ENCODE data around the gene MLLT10. TPM values are rescaled to one million over a fixed set of nuclear protein-coding genes. Genes with fewer than 3 reads are reported as not detected.

Gene MLLT10
- total RNA-seq, 1 experiment from 2014 or later = 72.3 TPM

DNA sequence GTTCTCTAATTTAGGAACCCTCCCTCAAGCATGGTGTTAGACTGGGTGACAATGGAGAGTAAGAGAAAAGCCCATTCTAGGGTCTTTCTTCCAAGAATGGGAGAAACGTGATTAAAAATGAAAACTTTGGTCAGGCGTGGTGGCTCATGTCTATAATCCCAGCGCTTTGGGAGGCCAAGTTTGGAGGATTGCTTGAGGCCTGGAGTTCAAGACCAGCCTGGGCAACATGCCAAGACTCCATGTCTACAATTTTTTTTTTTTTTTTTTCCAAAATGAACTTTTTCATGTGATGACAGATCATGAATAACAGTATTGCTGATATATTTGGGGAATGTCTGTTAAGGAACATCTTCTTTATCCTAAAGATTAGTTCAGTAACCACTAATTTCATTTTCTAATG, 194.6 kb downstream of the MLLT10 start:
- H3K9me3 Mint-ChIP-seq = no peaks in the 10 kb centered on the region; a peak in 1 of 5 replicates
- DNase-seq = no peak
- H3K56ac ChIP-seq (ENCODE audit: insufficient read length, low read depth, low read length) = no peak overlapping the region
- no peak overlapping the region for H2BK20ac ChIP-seq (ENCODE audit: low read depth, low read length, poor library complexity, severe bottlenecking)
- TF ChIP-seq, protein P1, sequence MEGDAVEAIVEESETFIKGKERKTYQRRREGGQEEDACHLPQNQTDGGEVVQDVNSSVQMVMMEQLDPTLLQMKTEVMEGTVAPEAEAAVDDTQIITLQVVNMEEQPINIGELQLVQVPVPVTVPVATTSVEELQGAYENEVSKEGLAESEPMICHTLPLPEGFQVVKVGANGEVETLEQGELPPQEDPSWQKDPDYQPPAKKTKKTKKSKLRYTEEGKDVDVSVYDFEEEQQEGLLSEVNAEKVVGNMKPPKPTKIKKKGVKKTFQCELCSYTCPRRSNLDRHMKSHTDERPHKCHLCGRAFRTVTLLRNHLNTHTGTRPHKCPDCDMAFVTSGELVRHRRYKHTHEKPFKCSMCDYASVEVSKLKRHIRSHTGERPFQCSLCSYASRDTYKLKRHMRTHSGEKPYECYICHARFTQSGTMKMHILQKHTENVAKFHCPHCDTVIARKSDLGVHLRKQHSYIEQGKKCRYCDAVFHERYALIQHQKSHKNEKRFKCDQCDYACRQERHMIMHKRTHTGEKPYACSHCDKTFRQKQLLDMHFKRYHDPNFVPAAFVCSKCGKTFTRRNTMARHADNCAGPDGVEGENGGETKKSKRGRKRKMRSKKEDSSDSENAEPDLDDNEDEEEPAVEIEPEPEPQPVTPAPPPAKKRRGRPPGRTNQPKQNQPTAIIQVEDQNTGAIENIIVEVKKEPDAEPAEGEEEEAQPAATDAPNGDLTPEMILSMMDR (conservative IDR thresholded peaks at IDR 0.05) = no peak
- no peak overlapping the region for H2BK120ac ChIP-seq (ENCODE audit: low read depth, low read length, poor library complexity, severe bottlenecking)
- no peaks in the 10 kb centered on the region for H3K79me2 ChIP-seq (ENCODE audit: insufficient read depth, low read length)
- H4K8ac ChIP-seq (replicated peaks; ENCODE audit: insufficient read length, low read depth, low read length) = no peak overlapping the region
- H4K5ac ChIP-seq (ENCODE audit: insufficient read length, low read depth, low read length) = no peak overlapping the region
- no peak overlapping the region for H2BK15ac ChIP-seq (ENCODE audit: low read depth, low read length)
- no peak overlapping the region for H2BK12ac ChIP-seq (ENCODE audit: insufficient read length, low read depth, low read length)
- no peaks in the 10 kb centered on the region for H3K9me3 ChIP-seq (ENCODE audit: control insufficient read depth, low read depth, low read length)
- no peaks in the 10 kb centered on the region for H3K79me1 ChIP-seq (ENCODE audit: insufficient read depth, low read depth, low read length, poor library complexity, severe bottlenecking)
- H3K18ac ChIP-seq (ENCODE audit: insufficient read length, low read depth, low read length) = no peak overlapping the region
- H3K4me3 Mint-ChIP-seq = no peak overlapping the region
- no peak overlapping the region for H2AFZ ChIP-seq (ENCODE audit: low read length)
- H3K4me2 ChIP-seq (ENCODE audit: insufficient read depth, insufficient read length, low read length) = no peak overlapping the region
- no CpG with 5 or more reads among the region's 3 CpGs for WGBS (ENCODE audit: extremely low coverage, insufficient read length, low lambda C conversion rate)
- no peak overlapping the region for H3T11ph ChIP-seq (ENCODE audit: low read length)
- peaks cover 3% of the 10 kb centered on the region; the same call in 1 of the 2 replicates for H3K4me1 ChIP-seq (ENCODE audit: insufficient read depth, low read length)
- H3K14ac ChIP-seq (ENCODE audit: insufficient read depth, low read length) = no peak overlapping the region
- H3K36me3 Mint-ChIP-seq (ENCODE audit: insufficient read depth in 1 of 3, low read depth in 3 of 3) = peaks cover 3 to 37% (median 30%) of the 10 kb centered on the region in 3 experiments; a peak in 5 of 7 replicates
- H3K9ac ChIP-seq (ENCODE audit: extremely low read depth, insufficient read length, low read length) = no peak overlapping the region
- H3K27me3 ChIP-seq (ENCODE audit: insufficient read depth, low read length) = no peaks in the 10 kb centered on the region
- H3K27ac ChIP-seq (ENCODE audit: insufficient read length, low read depth, low read length) = no peak overlapping the region
- H2BK5ac ChIP-seq (ENCODE audit: insufficient read length, low read length) = no peak overlapping the region
- no peaks in the 10 kb centered on the region for H3K23me2 ChIP-seq (ENCODE audit: insufficient read length, low read depth, low read length, poor library complexity, severe bottlenecking)
- H4K20me1 ChIP-seq (ENCODE audit: control insufficient read depth, insufficient read depth, insufficient read length) = no peaks in the 10 kb centered on the region
- H3K27me3 Mint-ChIP-seq (ENCODE audit: low read depth) = no peaks in the 10 kb centered on the region
- peak overlapping the region in 1 of 3 experiments; percentile 22; a peak in 1 of 7 replicates for H3K27ac Mint-ChIP-seq
- no peak overlapping the region for H3K23ac ChIP-seq (ENCODE audit: insufficient read length, low read depth, low read length)
- no peak overlapping the region for H4K91ac ChIP-seq (ENCODE audit: insufficient read length, low read depth, low read length)
- H2AK5ac ChIP-seq (ENCODE audit: insufficient read length, low read length) = no peak overlapping the region
- H3K4me1 Mint-ChIP-seq = peaks cover 40 to 50% of the 10 kb centered on the region in 2 experiments
- no peak overlapping the region for H3K4ac ChIP-seq (ENCODE audit: low read depth, low read length)
